ENCODE measurements around the gene TSEN54. TPM values are rescaled to one million over a fixed set of nuclear protein-coding genes. Genes with fewer than 3 reads are reported as not detected.

The TSEN54 gene
- total RNA-seq, 1 experiment from 2014 or later: 87.3 TPM

- H3K4me3 ChIP-seq (replicated peaks in 1 of 2; ENCODE audit: low read depth in 1 of 2, low read length in 2 of 2): no peak overlapping the region
- H3K4me1 ChIP-seq (ENCODE audit: control insufficient read depth in 1 of 2, insufficient read depth in 2 of 2, low read length in 2 of 2): no peaks in the 10 kb centered on the region
- H3K9ac ChIP-seq (ENCODE audit: low read length): no peak overlapping the region
- no peaks in the 10 kb centered on the region for H3K27me3 ChIP-seq (ENCODE audit: insufficient read depth, low read length)
- H3K36me3 ChIP-seq (ENCODE audit: control insufficient read depth in 1 of 2, insufficient read depth in 2 of 2, low read length in 2 of 2): peaks cover 0 to 2% of the 10 kb centered on the region in 2 experiments; a peak in 1 of 4 replicates
- no peaks in the 10 kb centered on the region for H4K20me1 ChIP-seq (ENCODE audit: insufficient read depth)
- no peak overlapping the region for H3K4me2 ChIP-seq (ENCODE audit: low read length)
- no TSS peak for BruUV-seq (replicated peaks)
- H2AFZ ChIP-seq (ENCODE audit: low read depth, low read length, poor library complexity, severe bottlenecking): no peak overlapping the region
- H3K27ac ChIP-seq (ENCODE audit: low read depth, low read length): no peak overlapping the region
- intact Hi-C loops (cut with micrococcal nuclease): no loop called here
- no peaks in the 10 kb centered on the region for H3K79me2 ChIP-seq (ENCODE audit: insufficient read depth, low read length)
- H3K9me2 ChIP-seq (ENCODE audit: insufficient read depth): no peaks in the 10 kb centered on the region
- no peaks in the 10 kb centered on the region for H3K9me3 ChIP-seq (ENCODE audit: control insufficient read depth in 1 of 2, insufficient read depth in 1 of 2, low read depth in 1 of 2, low read length in 2 of 2)
- ChIA-PET CTCF (no interaction called here), POLR2A (no interaction called here), RAD21 (ENCODE audit: low non-redundant PET in 1 of 2, low total read pairs in 2 of 2, uncharacterized antibody in 2 of 2, unreplicated experiment in 2 of 2) (no interaction called here)
- ATAC-seq: no peak
- DNase-seq (ENCODE audit: low read depth, low spot score): no peak
- no peak for TF ChIP-seq ZFX (IDR thresholded peaks at IDR 0.05)
- TF ChIP-seq SIN3A (IDR thresholded peaks at IDR 0.05; ENCODE audit: low read depth): no peak
- no peak for TF ChIP-seq ZNF274 (IDR thresholded peaks at IDR 0.05; ENCODE audit: low read depth, low read length)
- TF ChIP-seq POLR2AphosphoS5 (IDR thresholded peaks at IDR 0.05; ENCODE audit: low read depth, low read length): no peak
- TF ChIP-seq YY1 (IDR thresholded peaks at IDR 0.05; ENCODE audit: extremely low read depth, insufficient replicate concordance, low read depth, low read length): no peak
- TF ChIP-seq CTCF (IDR thresholded peaks at IDR 0.05 in 2 of 3, conservative IDR thresholded peaks at IDR 0.05 in 1 of 3; ENCODE audit: borderline replicate concordance in 1 of 3, insufficient read depth in 1 of 3, low read depth in 2 of 3, low read length in 2 of 3): no peak
- no peak for TF ChIP-seq TCF7L2 (IDR thresholded peaks at IDR 0.05; ENCODE audit: borderline replicate concordance, extremely low read depth, insufficient read depth, insufficient read length)
- TF ChIP-seq EGR1 (IDR thresholded peaks at IDR 0.05; ENCODE audit: low read depth): no peak
- TF ChIP-seq ZBTB33 (IDR thresholded peaks at IDR 0.05; ENCODE audit: extremely low read depth, insufficient replicate concordance, low read length): no peak
- no peak for TF ChIP-seq RAD21 (IDR thresholded peaks at IDR 0.05; ENCODE audit: low read depth)
- TF ChIP-seq FOSL1 (IDR thresholded peaks at IDR 0.05; ENCODE audit: low read depth): no peak
- no peak for TF ChIP-seq SP1 (IDR thresholded peaks at IDR 0.05; ENCODE audit: low read depth)
- no peak for TF ChIP-seq ELF1 (IDR thresholded peaks at IDR 0.05; ENCODE audit: borderline replicate concordance, low read depth)
- no peak for TF ChIP-seq SRF (IDR thresholded peaks at IDR 0.05; ENCODE audit: low read depth)
- no peak for TF ChIP-seq ATF3 (IDR thresholded peaks at IDR 0.05)
- TF ChIP-seq POLR2A (IDR thresholded peaks at IDR 0.05; ENCODE audit: borderline replicate concordance, extremely low read depth, insufficient read depth, insufficient read length): no peak
- no peak for TF ChIP-seq JUND (IDR thresholded peaks at IDR 0.05)
- no peak for TF ChIP-seq CBX3 (IDR thresholded peaks at IDR 0.05; ENCODE audit: low read depth)
These were observed 26.1 kb upstream of the TSEN54 start for GRCh38 chr17:75490173-75490743.
